C4-2B (cell line): ENCODE results near the gene SYT2.
"Not testable (repeated sequence)": the region's sequence is repeated elsewhere in the genome, so short reads cannot be mapped to it uniquely, and the experiment has no call there.

Experiments
- H3K27ac ChIP-seq: fragments of 450-650 bp; 2 replicates; pipeline ENCODE4 v1.5.1; 2017
- CTCF ChIP-seq: fragments of 450-650 bp; conservative IDR thresholded peaks from 2 replicates; pipeline ENCODE4 v1.5.1; 2017; ENCODE audit warnings: mild to moderate bottlenecking
- ZFX ChIP-seq: fragments of 450-650 bp; IDR thresholded peaks from 2 replicates; pipeline ENCODE4 v1.6.1; 2017

Gene SYT2

GRCh38 chr1:202622388-202622787 is 87.9 kb downstream of the SYT2 start:
- H3K27ac ChIP-seq: no peak overlapping the region
- no peak for TF ChIP-seq CTCF
- TF ChIP-seq ZFX: no peak

GRCh38 chr1:202621446-202621845 is 88.8 kb downstream of the SYT2 start:
- TF ChIP-seq CTCF (no peak), ZFX (no peak)
- no peak overlapping the region for H3K27ac ChIP-seq

GRCh38 chr1:202620036-202620435 is 90.2 kb downstream of the SYT2 start:
- H3K27ac ChIP-seq: not testable (repeated sequence)

GRCh38 chr1:202619505-202619904 is 90.7 kb downstream of the SYT2 start:
- no peak for TF ChIP-seq ZFX
- TF ChIP-seq CTCF: no peak
- H3K27ac ChIP-seq: no peak overlapping the region

GRCh38 chr1:202619012-202619411 is 91.2 kb downstream of the SYT2 start:
- not testable (repeated sequence) for H3K27ac ChIP-seq

GRCh38 chr1:202616355-202616915 is 93.8 kb downstream of the SYT2 start:
- TF ChIP-seq ZFX (no peak), CTCF (no peak)
- no peak overlapping the region for H3K27ac ChIP-seq

GRCh38 chr1:202615501-202616354 is 94.5 kb downstream of the SYT2 start:
- no peak for TF ChIP-seq ZFX
- no peak for TF ChIP-seq CTCF

GRCh38 chr1:202615208-202615500 is 95.1 kb downstream of the SYT2 start:
- H3K27ac ChIP-seq: not testable (repeated sequence)

More at GRCh38 chr1:202615501-202616354, 94.5 kb downstream of the SYT2 start:
- no peak overlapping the region for H3K27ac ChIP-seq

GRCh38 chr1:202614363-202615207 is 95.7 kb downstream of the SYT2 start:
- H3K27ac ChIP-seq: not testable (repeated sequence)
